HepG2 (cell line): ENCODE data around the gene GNPDA2. TPM values are rescaled to one million over a fixed set of nuclear protein-coding genes. Genes with fewer than 3 reads are reported as not detected.

Experiments used
- ATAC-seq: fragments of 200-7000 bp; cut with Tn5 transposase; 3 replicates; pipeline ENCODE4 v1.9.1; 2020; ENCODE audit warnings: mild to moderate bottlenecking, moderate library complexity
- BruUV-seq: library from RNA; stranded (reverse); fragments of 400-500 nt; replicated peaks from 2 replicates; lab custom pipeline; 2021; lab: Mats Ljungman, UMichigan
- CTCF ChIA-PET: fragments of 300-600 bp; formaldehyde crosslinking; extraction: SDS; loops from one replicate; lab custom pipeline; 2021; ENCODE audit warnings: low total read pairs, inconsistent platforms, low intra/inter-chr PET ratio; lab: Yijun Ruan, JAX
- POLR2A ChIA-PET: fragments of 350-600 bp; sonication (Branson Sonifier 250); formaldehyde crosslinking; loops from one replicate; lab custom pipeline; 2020; ENCODE audit warnings: antibody characterized with exemption, inconsistent platforms; lab: Yijun Ruan, JAX
- DNase-seq: peaks from one replicate; pipeline ENCODE4 v3.0.0-alpha.2; 2015; ENCODE audit warnings: low spot score
- FAIRE-seq: peaks from 3 replicates; lab custom pipeline; 2011; peaks lifted over from hg19 to GRCh38; lab: Jason Lieb, UNC
- H2AFZ ChIP-seq: one replicate; pipeline ENCODE4 v1.6.1; 2011; ENCODE audit warnings: low read length, inconsistent platforms
- H3K27ac ChIP-seq: fragments of 300-600 bp; 3 replicates; pipeline ENCODE4 v1.8.0; 2011; ENCODE audit warnings: mixed run types, mild to moderate bottlenecking, mixed read lengths, low read length, inconsistent platforms; ENCODE audit not compliant: insufficient read depth; ENCODE audit errors: extremely low read length
- H3K27me3 ChIP-seq, 2 experiments: fragments of 200-600 bp in 1 of 2; 2 replicates in 1 of 2; 3 replicates in 1 of 2; pipeline versions ENCODE4 v1.6.0 to v1.8.0; 2011; ENCODE audit warnings: low read length in 2 of 2, mild to moderate bottlenecking in 2 of 2, moderate library complexity in 2 of 2, inconsistent platforms in 1 of 2; ENCODE audit not compliant: insufficient read depth in 2 of 2, control insufficient read depth in 1 of 2
- H3K36me3 ChIP-seq, 2 experiments: fragments of 200-600 bp in 1 of 2; replicated peaks in 1 of 2; 2 replicates in 1 of 2; 3 replicates in 1 of 2; pipeline versions ENCODE4 v1.5.1 to v1.8.0; 2011; ENCODE audit warnings: low read length in 2 of 2, inconsistent platforms in 1 of 2; ENCODE audit not compliant: insufficient read depth in 2 of 2, control insufficient read depth in 1 of 2
- H3K4me1 ChIP-seq: 2 replicates; pipeline ENCODE4 v1.5.1; 2012; ENCODE audit warnings: low read length, inconsistent platforms; ENCODE audit not compliant: insufficient read depth
- H3K4me2 ChIP-seq: 2 replicates; pipeline ENCODE4 v1.6.0; 2011; ENCODE audit warnings: low read depth, low read length, inconsistent platforms
- H3K4me3 ChIP-seq, 3 experiments: fragments of 200-600 bp in 1 of 3; sonication (generic), shearing (Covaris generic) in 1 of 3; replicated peaks in 1 of 3; 2 replicates each; pipeline ENCODE4 v1.5.1; 2011 to 2016; ENCODE audit warnings: low read length in 3 of 3, inconsistent platforms in 2 of 3, low read depth in 2 of 3, mild to moderate bottlenecking in 2 of 3, control low read depth in 1 of 3, mixed read lengths in 1 of 3; ENCODE audit not compliant: insufficient read depth in 1 of 3
- H3K79me2 ChIP-seq: one replicate; pipeline ENCODE4 v1.6.1; 2011; ENCODE audit warnings: low read length, inconsistent platforms; ENCODE audit not compliant: insufficient read depth
- H3K9ac ChIP-seq: 2 replicates; pipeline ENCODE4 v1.6.0; 2011; ENCODE audit warnings: mild to moderate bottlenecking, low read depth, low read length, inconsistent platforms; ENCODE audit not compliant: insufficient read depth
- H3K9me3 ChIP-seq: 2 replicates; pipeline ENCODE4 v1.5.1; 2012; ENCODE audit warnings: mild to moderate bottlenecking, low read length
- H4K20me1 ChIP-seq: 2 replicates; pipeline ENCODE4 v1.6.0; 2011; ENCODE audit warnings: inconsistent platforms, mild to moderate bottlenecking, low read length, moderate library complexity; ENCODE audit not compliant: insufficient read depth
- CHCHD3 ChIP-seq: sonication (generic); formaldehyde crosslinking; IDR thresholded peaks from 2 replicates; pipeline ENCODE4 v1.8.0; 2022; ENCODE audit warnings: mild to moderate bottlenecking, missing genetic modification reagents, moderate library complexity
- POLR2AphosphoS5 ChIP-seq: IDR thresholded peaks from 2 replicates; pipeline ENCODE4 v1.6.1; 2012; ENCODE audit warnings: low read depth, low read length
- SAFB2 ChIP-seq: sonication (generic); formaldehyde crosslinking; IDR thresholded peaks from 2 replicates; pipeline ENCODE4 v1.5.1; 2020; ENCODE audit warnings: missing genetic modification reagents, low read depth, mild to moderate bottlenecking, borderline replicate concordance
- ZNF17 ChIP-seq: sonication (generic); formaldehyde crosslinking; IDR thresholded peaks from 2 replicates; pipeline ENCODE4 v1.5.0; 2020; ENCODE audit warnings: mild to moderate bottlenecking, missing genetic modification reagents
- ZNF441 ChIP-seq: sonication (generic); formaldehyde crosslinking; IDR thresholded peaks from 2 replicates; pipeline ENCODE4 v1.7.0; 2021; ENCODE audit warnings: missing genetic modification reagents, borderline replicate concordance
- WGBS: methylation state at CpG from one replicate; pipeline ENCODE4 v1.1.6; 2017; ENCODE audit warnings: low lambda C conversion rate; 5-methylcytosine and 5-hydroxymethylcytosine counted together
- in situ Hi-C: cut with HindIII; loops from 2 replicates; pipeline ENCODE4 v1.10.0; 2017; ENCODE audit warnings: low pct_unique_long_range_greater_than_20kb; ENCODE audit not compliant: extremely low pct_ligation_motif_present
- intact Hi-C: fragments of 100-400 bp; cut with micrococcal nuclease; formaldehyde crosslinking; loops from one replicate; pipeline ENCODE4 v1.10.0; 2022; ENCODE audit not compliant: unreplicated experiment
- polyA plus RNA-seq, 8 experiments: library from polyadenylated mRNA; depleted of rRNA in 3 of 8; stranded (reverse) in 7 of 8; unstranded in 1 of 8; fragments of >200 nt; fragmentation: Illumina TruSeq in 4 of 8; extraction: Trizol in 4 of 8; gene quantifications; 2 replicates each; pipeline versions ENCODE4 v1.2.1 to v1.2.3, GENCODE V29; 2011 to 2016; ENCODE audit warnings: low read depth in 4 of 8, missing spikeins in 1 of 8, mixed read lengths in 1 of 8; ENCODE audit not compliant: insufficient read depth in 1 of 8
- total RNA-seq, 5 experiments: library from RNA; depleted of rRNA; stranded (reverse); fragments of >200 nt; fragmentation: Illumina TruSeq; extraction: Trizol; gene quantifications; 2 replicates each; pipeline ENCODE4 v1.2.3, GENCODE V29; 2016; ENCODE audit warnings: low read depth in 1 of 5
- TF ChIP-seq, protein P1 (sequence below): sonication (generic); formaldehyde crosslinking; IDR thresholded peaks from 2 replicates; pipeline ENCODE4 v1.8.0; 2022; ENCODE audit warnings: mild to moderate bottlenecking, missing genetic modification reagents, moderate library complexity
- TF ChIP-seq, protein P2 (sequence below): sonication (generic); formaldehyde crosslinking; IDR thresholded peaks from 2 replicates; pipeline ENCODE4 v1.5.0; 2020; ENCODE audit warnings: missing genetic modification reagents, mild to moderate bottlenecking, borderline replicate concordance

The GNPDA2 gene
- total and polyA plus RNA-seq, 2 of the 13 experiments (the other 11 are each of a cell fraction or from before 2014, with no cell fraction given) = 5.4 to 9.0 TPM

DNA sequence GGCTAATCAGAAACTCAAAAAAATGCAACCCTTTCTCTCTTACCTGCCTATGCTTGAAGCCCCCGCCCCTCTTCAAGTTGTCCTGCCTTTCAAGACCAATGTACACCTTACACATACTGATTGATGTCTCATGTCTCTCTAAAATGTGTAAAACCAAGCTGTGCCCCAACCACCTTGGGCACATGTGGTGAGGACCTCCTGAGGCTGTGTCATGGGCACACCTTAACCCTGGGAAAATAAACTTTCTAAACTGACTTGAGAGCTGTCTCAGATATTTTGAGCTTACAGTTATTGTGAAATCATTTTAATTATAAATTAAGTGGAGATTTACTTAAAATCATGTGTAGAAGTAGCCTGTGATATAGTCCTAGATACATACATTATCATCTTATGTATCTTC is 25.9 kb downstream of the GNPDA2 start (continued):
- TF ChIP-seq ZNF441 (no peak), SAFB2 (CRISPR knock-in tag) (no peak)
- TF ChIP-seq, protein P1, sequence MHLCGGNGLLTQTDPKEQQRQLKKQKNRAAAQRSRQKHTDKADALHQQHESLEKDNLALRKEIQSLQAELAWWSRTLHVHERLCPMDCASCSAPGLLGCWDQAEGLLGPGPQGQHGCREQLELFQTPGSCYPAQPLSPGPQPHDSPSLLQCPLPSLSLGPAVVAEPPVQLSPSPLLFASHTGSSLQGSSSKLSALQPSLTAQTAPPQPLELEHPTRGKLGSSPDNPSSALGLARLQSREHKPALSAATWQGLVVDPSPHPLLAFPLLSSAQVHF (CRISPR knock-in tag) = no peak

DNA sequence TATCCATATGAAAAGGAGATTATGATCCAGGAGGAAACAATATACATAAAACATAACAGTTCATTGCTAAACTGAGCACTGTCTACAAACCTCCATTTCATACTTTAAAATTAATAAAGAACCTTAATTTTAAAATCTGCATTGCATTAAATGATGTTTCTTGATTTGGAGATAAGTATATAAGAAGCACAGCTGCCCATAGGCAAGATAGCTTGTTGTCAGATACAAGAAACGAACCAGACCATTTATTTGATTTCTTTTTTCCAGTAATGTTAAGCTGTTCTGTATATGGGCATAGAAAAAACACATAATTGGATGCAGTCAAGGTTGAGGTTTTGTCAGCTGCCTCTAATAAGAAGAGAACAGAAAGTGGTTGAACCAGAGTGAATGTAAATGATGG is 41.7 kb downstream of the GNPDA2 start:
- H4K20me1 ChIP-seq = no peaks in the 10 kb centered on the region
- in situ Hi-C loops (no loop called here), intact Hi-C loops (no loop called here)
- no peak overlapping the region for H3K27ac ChIP-seq
- WGBS = 94% methylated on average over 1 of the region's 1 CpG
- H3K4me3 ChIP-seq = no peak overlapping the region
- peaks cover 20% of the 10 kb centered on the region for H3K79me2 ChIP-seq
- no peak for ATAC-seq
- FAIRE-seq = no peak
- TF ChIP-seq POLR2AphosphoS5 (no peak), ZNF17 (no peak), CHCHD3 (CRISPR knock-in tag) (no peak)
- TF ChIP-seq, protein P2, sequence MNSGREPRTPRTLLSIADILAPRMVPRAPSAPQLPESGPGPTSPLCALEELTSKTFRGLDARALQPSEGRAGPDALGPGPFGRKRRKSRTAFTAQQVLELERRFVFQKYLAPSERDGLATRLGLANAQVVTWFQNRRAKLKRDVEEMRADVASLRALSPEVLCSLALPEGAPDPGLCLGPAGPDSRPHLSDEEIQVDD = no peak
- ChIA-PET POLR2A (no interaction called here), CTCF (no interaction called here)
- H3K36me3 ChIP-seq = peaks cover 11 to 61% of the 10 kb centered on the region in 2 experiments
- H2AFZ ChIP-seq = no peak overlapping the region
- no peaks in the 10 kb centered on the region for H3K27me3 ChIP-seq
- no peak for DNase-seq
- H3K9me3 ChIP-seq = no peaks in the 10 kb centered on the region
- no peak overlapping the region for H3K4me2 ChIP-seq
- H3K9ac ChIP-seq = no peak overlapping the region
- peaks cover 16% of the 10 kb centered on the region for H3K4me1 ChIP-seq
- BruUV-seq = no TSS peak
